Measurements from ENCODE around the gene CD248. TPM values are rescaled to one million over a fixed set of nuclear protein-coding genes. Genes with fewer than 3 reads are reported as not detected.
"Not testable (repeated sequence)": the region's sequence is repeated elsewhere in the genome, so short reads cannot be mapped to it uniquely, and the experiment has no call there.

CD248 gene
- polyA plus RNA-seq, 2 of the 4 experiments (the other 2 are of a cell fraction): 0.03 TPM; not detected in 1

- FAIRE-seq (no peak), ATAC-seq (no peak), DNase-seq (ENCODE audit: low read depth in 1 of 2, low spot score in 1 of 2) (peak in 1 of 2 experiments; percentile 63)
- Histone ChIP-seq H3K27ac (peak overlapping the region; percentile 36 to 89; a peak in 5 of 6 replicates), H3K4me2 (peak overlapping the region; percentile 99), H3K4me1 (peaks cover 30% of the 10 kb centered on the region), H3K4me3 (peak overlapping the region; percentile 42), H3K9me3 (no peaks in the 10 kb centered on the region)
- 10% methylated on average over 4 of the region's 45 CpGs for WGBS (ENCODE audit: missing lambda C conversion rate)
- TF ChIP-seq CBX2 (IDR thresholded peaks at IDR 0.05; ENCODE audit: borderline replicate concordance, low read depth) (no peak), BHLHE40 (IDR thresholded peaks at IDR 0.05; ENCODE audit: low read depth, low read length) (no peak), MAX (IDR thresholded peaks at IDR 0.05) (no peak), CHD4 (IDR thresholded peaks at IDR 0.05; ENCODE audit: borderline replicate concordance) (no peak)
- ChIA-PET CTCF (interaction anchor here (1.6 kb wide), 1 partner anchor 10 kb away, joined by 4 read pairs; the partner anchor contains the start of gene YIF1A), POLR2A (interaction anchor here (1.5 kb wide), 1 partner anchor 11 kb away, joined by 3 read pairs; no protein-coding TSS in a partner anchor)
These were observed 38.3 kb downstream of the CD248 start for GRCh38 chr11:66278363-66279091.

- ATAC-seq: peak in 1 of 2 experiments; percentile 5; a peak in 1 of 6 replicates
- TF ChIP-seq CHD2 (IDR thresholded peaks at IDR 0.05; ENCODE audit: low read length, partially characterized antibody) (no peak), JUN (IDR thresholded peaks at IDR 0.05) (peak in 1 of 2 experiments; percentile 66; a peak in 2 of 5 replicates)
- H3K4me2 ChIP-seq: peak within 1 kb of the TSS; percentile 99
- no peaks in the 10 kb centered on the region for H3K9me3 ChIP-seq
- FAIRE-seq: no peak
- peaks cover 28% of the 10 kb centered on the region for H3K4me1 ChIP-seq
- peak within 1 kb of the TSS; percentile 42 for H3K4me3 ChIP-seq
- H3K27ac ChIP-seq: peak within 1 kb of the TSS; percentile 36 to 89; a peak in 5 of 6 replicates
- WGBS (ENCODE audit: missing lambda C conversion rate): 79% methylated on average over 15 of the region's 84 CpGs
- POLR2A ChIA-PET: interaction anchor here (1.5 kb wide), 1 partner anchor 10 kb away, joined by 3 read pairs; no protein-coding TSS in a partner anchor
- peak in 1 of 2 experiments; percentile 56 for DNase-seq (ENCODE audit: low read depth in 1 of 2, low spot score in 1 of 2)
- CTCF ChIA-PET: interaction anchor here (1.3 kb wide), 1 partner anchor 9 kb away, joined by 3 read pairs; no protein-coding TSS in a partner anchor
These were observed 39.1 kb downstream of the CD248 start, which contains the start of gene CNIH2 for GRCh38 chr11:66277471-66278362. CNIH2 (plus strand) TSS chr11:66278175; CDS start chr11:66278457, 282 bp downstream.

GRCh38 chr11:66277064-66277463 lies 39.8 kb downstream of the CD248 start:
- ATAC-seq: peak in 1 of 2 experiments; percentile 3; a peak in 2 of 6 replicates
- DNase-seq (ENCODE audit: low read depth in 1 of 2, low spot score in 1 of 2); H3K27ac ChIP-seq; FAIRE-seq; H3K9me3 ChIP-seq; H3K4me2 ChIP-seq; H3K4me3 ChIP-seq: not testable (repeated sequence)
- H3K4me1 ChIP-seq: peaks cover 22% of the 10 kb centered on the region
- CTCF ChIA-PET: interaction anchor here (1.3 kb wide), 1 partner anchor 9 kb away, joined by 3 read pairs; no protein-coding TSS in a partner anchor
- POLR2A ChIA-PET: interaction anchor here (0.5 to 1.5 kb wide), 2 partner anchors 9 to 32 kb away, joined by 3 read pairs; no protein-coding TSS in a partner anchor
- 86% methylated on average over 4 of the region's 4 CpGs for WGBS (ENCODE audit: missing lambda C conversion rate)

- peaks cover 19% of the 10 kb centered on the region; the same call in 2 of the 3 replicates for H3K4me1 ChIP-seq
- not testable (repeated sequence) for H3K4me2 ChIP-seq; DNase-seq (ENCODE audit: low read depth in 1 of 2, low spot score in 1 of 2); FAIRE-seq; H3K9me3 ChIP-seq; H3K4me3 ChIP-seq; H3K27ac ChIP-seq
- peak in 1 of 2 experiments; percentile 1; a peak in 1 of 6 replicates for ATAC-seq
- 90% methylated on average over 13 of the region's 13 CpGs for WGBS (ENCODE audit: missing lambda C conversion rate)
- CTCF ChIA-PET: interaction anchor here (1.3 kb wide), 1 partner anchor 10 kb away, joined by 3 read pairs; no protein-coding TSS in a partner anchor
- POLR2A ChIA-PET: interaction anchor here (0.5 kb wide), 1 partner anchor 32 kb away, joined by 3 read pairs; no protein-coding TSS in a partner anchor
These were observed 40.2 kb downstream of the CD248 start for GRCh38 chr11:66276619-66277018.

GRCh38 chr11:66275984-66276612 lies 40.7 kb downstream of the CD248 start:
- FAIRE-seq (no peak), ATAC-seq (no peak), DNase-seq (ENCODE audit: low read depth in 1 of 2, low spot score in 1 of 2) (no peak)
- H3K27ac ChIP-seq: no peak overlapping the region
- peaks cover 15% of the 10 kb centered on the region; the same call in 2 of the 3 replicates for H3K4me1 ChIP-seq
- CTCF ChIA-PET: interaction anchor here (1.2 kb wide), 1 partner anchor 17 kb away, joined by 4 read pairs; no protein-coding TSS in a partner anchor
- POLR2A ChIA-PET: no interaction called here
- no peak overlapping the region for H3K4me3 ChIP-seq
- no peak for TF ChIP-seq ZSCAN20 (CRISPR knock-in tag; IDR thresholded peaks at IDR 0.05)
- no peak for TF ChIP-seq BHLHE40 (IDR thresholded peaks at IDR 0.05; ENCODE audit: low read depth, low read length)
- no peak for TF ChIP-seq ZFP36 (IDR thresholded peaks at IDR 0.05; ENCODE audit: borderline replicate concordance, partially characterized antibody)
- TF ChIP-seq RFX5 (IDR thresholded peaks at IDR 0.05): no peak
- no peak for TF ChIP-seq CBX8 (IDR thresholded peaks at IDR 0.05)
- no peak for TF ChIP-seq RARB (CRISPR knock-in tag; IDR thresholded peaks at IDR 0.05)
- TF ChIP-seq E2F6 (IDR thresholded peaks at IDR 0.05; ENCODE audit: borderline replicate concordance, low read depth): no peak
- TF ChIP-seq MAZ (IDR thresholded peaks at IDR 0.05; ENCODE audit: borderline replicate concordance, low read depth, low read length): no peak
- no peak for TF ChIP-seq CHD2 (IDR thresholded peaks at IDR 0.05; ENCODE audit: low read length, partially characterized antibody)
- no peak overlapping the region for H3K4me2 ChIP-seq
- H3K9me3 ChIP-seq: no peaks in the 10 kb centered on the region
- WGBS (ENCODE audit: missing lambda C conversion rate): 91% methylated on average over 14 of the region's 14 CpGs
